ENCODE data around the gene SERINC1. TPM values are rescaled to one million over a fixed set of nuclear protein-coding genes. Genes with fewer than 3 reads are reported as not detected.
A peak's percentile ranks its signal among the peaks of the same experiment; 100 is the strongest.

The SERINC1 gene
- total and polyA plus RNA-seq, 2 donors (not counting 1 experiment from before 2014, with no cell fraction given): 306 to 363 TPM

- Histone ChIP-seq H3K27ac (ENCODE audit: insufficient read depth, low read length) (no peak overlapping the region), H3K79me2 (ENCODE audit: control insufficient read depth, insufficient read depth, low read length) (no peaks in the 10 kb centered on the region), H3K4me1 (ENCODE audit: control insufficient read depth, extremely low read depth, insufficient read depth, low read length) (no peaks in the 10 kb centered on the region), H3K4me3 (replicated peaks in 1 of 4; ENCODE audit: control extremely low read depth in 1 of 4, insufficient read depth in 1 of 4, low read depth in 3 of 4, low read length in 4 of 4) (peak overlapping the region in 1 of 4 experiments; percentile 19), H3K36me3 (ENCODE audit: control insufficient read depth, insufficient read depth, low read length) (no peaks in the 10 kb centered on the region), H2AFZ (ENCODE audit: low read length) (peak overlapping the region; percentile 66), H3K9ac (ENCODE audit: insufficient read depth, low read length) (no peak overlapping the region), H4K20me1 (ENCODE audit: control insufficient read depth, extremely low read depth, insufficient read depth, low read length) (no peaks in the 10 kb centered on the region), H3K27me3 (ENCODE audit: control insufficient read depth, insufficient read depth, low read length) (no peaks in the 10 kb centered on the region), H3K4me2 (ENCODE audit: extremely low read depth, insufficient read depth, low read length) (no peak overlapping the region), H3K9me3 (ENCODE audit: control insufficient read depth, insufficient read depth, low read depth, low read length) (no peaks in the 10 kb centered on the region)
- no peak for TF ChIP-seq EZH2 (IDR thresholded peaks at IDR 0.05; ENCODE audit: low read length, missing control alignments)
- TF ChIP-seq, protein P1, sequence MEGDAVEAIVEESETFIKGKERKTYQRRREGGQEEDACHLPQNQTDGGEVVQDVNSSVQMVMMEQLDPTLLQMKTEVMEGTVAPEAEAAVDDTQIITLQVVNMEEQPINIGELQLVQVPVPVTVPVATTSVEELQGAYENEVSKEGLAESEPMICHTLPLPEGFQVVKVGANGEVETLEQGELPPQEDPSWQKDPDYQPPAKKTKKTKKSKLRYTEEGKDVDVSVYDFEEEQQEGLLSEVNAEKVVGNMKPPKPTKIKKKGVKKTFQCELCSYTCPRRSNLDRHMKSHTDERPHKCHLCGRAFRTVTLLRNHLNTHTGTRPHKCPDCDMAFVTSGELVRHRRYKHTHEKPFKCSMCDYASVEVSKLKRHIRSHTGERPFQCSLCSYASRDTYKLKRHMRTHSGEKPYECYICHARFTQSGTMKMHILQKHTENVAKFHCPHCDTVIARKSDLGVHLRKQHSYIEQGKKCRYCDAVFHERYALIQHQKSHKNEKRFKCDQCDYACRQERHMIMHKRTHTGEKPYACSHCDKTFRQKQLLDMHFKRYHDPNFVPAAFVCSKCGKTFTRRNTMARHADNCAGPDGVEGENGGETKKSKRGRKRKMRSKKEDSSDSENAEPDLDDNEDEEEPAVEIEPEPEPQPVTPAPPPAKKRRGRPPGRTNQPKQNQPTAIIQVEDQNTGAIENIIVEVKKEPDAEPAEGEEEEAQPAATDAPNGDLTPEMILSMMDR (conservative IDR thresholded peaks at IDR 0.05 in 1 of 2, IDR thresholded peaks at IDR 0.05 in 1 of 2; ENCODE audit: low read depth in 1 of 2, low read length in 2 of 2): peak; percentile 99
- peak; percentile 58 to 75 for DNase-seq (ENCODE audit: low read depth in 2 of 2)
Observed at GRCh38 chr6:122491919-122492555, 20.4 kb upstream of the SERINC1 start.

GRCh38 chr6:122490607-122491006, 19.0 kb upstream of the SERINC1 start:
- TF ChIP-seq EZH2 (IDR thresholded peaks at IDR 0.05; ENCODE audit: low read length, missing control alignments): no peak
- TF ChIP-seq, protein P1 (conservative IDR thresholded peaks at IDR 0.05 in 1 of 2, IDR thresholded peaks at IDR 0.05 in 1 of 2; ENCODE audit: low read depth in 1 of 2, low read length in 2 of 2): no peak
- H3K36me3 ChIP-seq (ENCODE audit: control insufficient read depth, insufficient read depth, low read length): no peaks in the 10 kb centered on the region
- H3K9me3 ChIP-seq (ENCODE audit: control insufficient read depth, insufficient read depth, low read depth, low read length): no peaks in the 10 kb centered on the region
- no peak overlapping the region for H3K4me3 ChIP-seq (replicated peaks in 1 of 4; ENCODE audit: control extremely low read depth in 1 of 4, insufficient read depth in 1 of 4, low read depth in 3 of 4, low read length in 4 of 4)
- DNase-seq (ENCODE audit: low read depth in 2 of 2): peak in 1 of 2 donors; percentile 12
- H4K20me1 ChIP-seq (ENCODE audit: control insufficient read depth, extremely low read depth, insufficient read depth, low read length): no peaks in the 10 kb centered on the region
- no peaks in the 10 kb centered on the region for H3K27me3 ChIP-seq (ENCODE audit: control insufficient read depth, insufficient read depth, low read length)
- no peak overlapping the region for H3K4me2 ChIP-seq (ENCODE audit: extremely low read depth, insufficient read depth, low read length)
- no peak overlapping the region for H3K27ac ChIP-seq (ENCODE audit: insufficient read depth, low read length)
- no peaks in the 10 kb centered on the region for H3K79me2 ChIP-seq (ENCODE audit: control insufficient read depth, insufficient read depth, low read length)
- no peaks in the 10 kb centered on the region for H3K4me1 ChIP-seq (ENCODE audit: control insufficient read depth, extremely low read depth, insufficient read depth, low read length)
- no peak overlapping the region for H2AFZ ChIP-seq (ENCODE audit: low read length)
- H3K9ac ChIP-seq (ENCODE audit: insufficient read depth, low read length): no peak overlapping the region

DNA sequence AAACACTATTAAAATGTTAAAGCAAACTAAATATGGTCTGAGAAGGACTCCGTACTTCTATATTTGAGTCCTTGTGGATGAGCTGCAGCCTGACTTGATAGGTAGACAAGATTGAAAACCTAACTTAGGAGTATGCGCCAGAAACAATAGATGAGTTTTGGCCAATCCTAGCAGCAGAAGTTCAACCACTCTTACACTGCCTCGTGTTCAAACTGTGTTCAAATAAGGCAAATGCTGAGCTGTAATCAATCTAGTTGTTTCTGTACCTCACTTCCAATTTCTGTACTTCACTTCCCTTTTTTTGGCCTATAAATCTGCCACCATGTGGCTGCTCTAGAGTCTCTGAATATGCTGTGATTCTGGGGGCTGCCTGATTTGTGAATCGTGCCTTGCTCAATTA, 13.2 kb upstream of the SERINC1 start:
- H3K27ac ChIP-seq (ENCODE audit: insufficient read depth, low read length): no peak overlapping the region
- no peak overlapping the region for H3K9ac ChIP-seq (ENCODE audit: insufficient read depth, low read length)
- H3K4me3 ChIP-seq (replicated peaks in 1 of 4; ENCODE audit: control extremely low read depth in 1 of 4, insufficient read depth in 1 of 4, low read depth in 3 of 4, low read length in 4 of 4): no peak overlapping the region
- H3K27me3 ChIP-seq (ENCODE audit: control insufficient read depth, insufficient read depth, low read length): no peaks in the 10 kb centered on the region
- H3K4me1 ChIP-seq (ENCODE audit: control insufficient read depth, extremely low read depth, insufficient read depth, low read length): no peaks in the 10 kb centered on the region
- no peaks in the 10 kb centered on the region for H3K9me3 ChIP-seq (ENCODE audit: control insufficient read depth, insufficient read depth, low read depth, low read length)
- no peak for DNase-seq (ENCODE audit: low read depth in 2 of 2)
- TF ChIP-seq, protein P1 (conservative IDR thresholded peaks at IDR 0.05 in 1 of 2, IDR thresholded peaks at IDR 0.05 in 1 of 2; ENCODE audit: low read depth in 1 of 2, low read length in 2 of 2): no peak
- no peak for TF ChIP-seq EZH2 (IDR thresholded peaks at IDR 0.05; ENCODE audit: low read length, missing control alignments)
- H2AFZ ChIP-seq (ENCODE audit: low read length): peak overlapping the region; percentile 21
- no peak overlapping the region for H3K4me2 ChIP-seq (ENCODE audit: extremely low read depth, insufficient read depth, low read length)
- no peaks in the 10 kb centered on the region for H3K36me3 ChIP-seq (ENCODE audit: control insufficient read depth, insufficient read depth, low read length)
- no peaks in the 10 kb centered on the region for H3K79me2 ChIP-seq (ENCODE audit: control insufficient read depth, insufficient read depth, low read length)
- no peaks in the 10 kb centered on the region for H4K20me1 ChIP-seq (ENCODE audit: control insufficient read depth, extremely low read depth, insufficient read depth, low read length)
